Ovary (tissue), 3 donors: ENCODE results near the gene PRG2.

Experiments used
- EP300 ChIP-seq: sonication (generic); formaldehyde crosslinking; IDR thresholded peaks from one replicate; pipeline ENCODE4 v1.6.1; 2017; ENCODE audit warnings: antibody characterized with exemption
- TF ChIP-seq, protein P1 (sequence below), 3 donors: fragments of 450-650 bp in 2 of 3; fragments of 200-600 bp in 1 of 3; IDR thresholded peaks; one replicate each; pipeline versions ENCODE4 v1.5.1 to v1.8.0; 2016 to 2022; ENCODE audit warnings: antibody characterized with exemption in 3 of 3, mild to moderate bottlenecking in 1 of 3
- donor health status: DM: no; HTN: no; CAD: no.

DNA sequence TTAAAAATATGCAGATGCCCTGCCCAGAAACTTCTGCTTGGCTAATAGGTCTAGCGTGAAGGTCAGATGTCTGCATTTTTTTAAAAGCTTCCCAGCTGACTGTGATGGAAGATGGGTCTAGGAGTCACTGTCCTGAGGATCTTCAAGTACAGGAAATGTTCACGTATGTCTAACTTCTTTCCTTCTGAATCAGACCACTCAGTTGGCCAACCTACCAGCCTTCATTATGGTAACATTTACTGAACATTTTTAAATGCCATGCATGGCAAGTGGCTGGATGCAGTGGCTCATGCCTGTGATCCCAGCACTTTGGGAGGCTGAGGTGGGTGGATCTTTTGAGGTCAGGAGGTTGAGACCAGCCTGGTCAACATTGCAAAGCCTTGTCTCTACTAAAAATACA is 1.1 kb upstream of the PRG2 start:
- TF ChIP-seq, protein P1, sequence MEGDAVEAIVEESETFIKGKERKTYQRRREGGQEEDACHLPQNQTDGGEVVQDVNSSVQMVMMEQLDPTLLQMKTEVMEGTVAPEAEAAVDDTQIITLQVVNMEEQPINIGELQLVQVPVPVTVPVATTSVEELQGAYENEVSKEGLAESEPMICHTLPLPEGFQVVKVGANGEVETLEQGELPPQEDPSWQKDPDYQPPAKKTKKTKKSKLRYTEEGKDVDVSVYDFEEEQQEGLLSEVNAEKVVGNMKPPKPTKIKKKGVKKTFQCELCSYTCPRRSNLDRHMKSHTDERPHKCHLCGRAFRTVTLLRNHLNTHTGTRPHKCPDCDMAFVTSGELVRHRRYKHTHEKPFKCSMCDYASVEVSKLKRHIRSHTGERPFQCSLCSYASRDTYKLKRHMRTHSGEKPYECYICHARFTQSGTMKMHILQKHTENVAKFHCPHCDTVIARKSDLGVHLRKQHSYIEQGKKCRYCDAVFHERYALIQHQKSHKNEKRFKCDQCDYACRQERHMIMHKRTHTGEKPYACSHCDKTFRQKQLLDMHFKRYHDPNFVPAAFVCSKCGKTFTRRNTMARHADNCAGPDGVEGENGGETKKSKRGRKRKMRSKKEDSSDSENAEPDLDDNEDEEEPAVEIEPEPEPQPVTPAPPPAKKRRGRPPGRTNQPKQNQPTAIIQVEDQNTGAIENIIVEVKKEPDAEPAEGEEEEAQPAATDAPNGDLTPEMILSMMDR (IDR thresholded peaks at IDR 0.05): no peak
- no peak for TF ChIP-seq EP300
